HG03159 (cell line): ENCODE data around the gene VAC14.
"Not testable (repeated sequence)": the region's sequence is repeated elsewhere in the genome, so short reads cannot be mapped to it uniquely, and the experiment has no call there.

Experiments used
- ATAC-seq: cut with Tn5 transposase; IDR thresholded peaks from one replicate; pipeline ENCODE4 v1.9.1; 2021; ENCODE audit warnings: mild to moderate bottlenecking, moderate library complexity; ENCODE audit not compliant: unreplicated experiment

The VAC14 gene

GRCh38 chr16:70649300-70649699 is 151.7 kb downstream of the VAC14 start:
- ATAC-seq: no peak

- no peak for ATAC-seq
These were observed 152.4 kb downstream of the VAC14 start for GRCh38 chr16:70648606-70649005.

- no peak for ATAC-seq
These were observed 153.3 kb downstream of the VAC14 start for GRCh38 chr16:70647441-70648359.

- no peak for ATAC-seq
These were observed 154.4 kb downstream of the VAC14 start, which contains the start of gene IL34 for GRCh38 chr16:70646260-70647241. IL34 (plus strand) TSS chr16:70646559; CDS start chr16:70646948, 389 bp downstream.

- no peak for ATAC-seq
These were observed 156.0 kb downstream of the VAC14 start for GRCh38 chr16:70644763-70645597.

GRCh38 chr16:70643264-70643663 is 157.7 kb downstream of the VAC14 start:
- ATAC-seq: not testable (repeated sequence)

- ATAC-seq: no peak
These were observed 158.3 kb downstream of the VAC14 start for GRCh38 chr16:70642633-70643032.

GRCh38 chr16:70638814-70639792 is 161.9 kb downstream of the VAC14 start:
- no peak for ATAC-seq
